GM12892 (cell line): ENCODE results near the gene SEC61A2.

Source experiments
- POLR2A ChIP-seq: IDR thresholded peaks from 2 replicates; pipeline ENCODE4 v1.6.1; 2011; ENCODE audit warnings: low read depth, low read length, control low read depth
- POLR2AphosphoS5 ChIP-seq: IDR thresholded peaks from 2 replicates; pipeline ENCODE4 v1.6.1; 2011; ENCODE audit warnings: low read depth, low read length, control low read depth

- TF ChIP-seq POLR2AphosphoS5 = no peak
- no peak for TF ChIP-seq POLR2A
Observed at GRCh38 chr10:12150163-12150562, 20.7 kb downstream of the SEC61A2 start.
